ENCODE data around the gene OPN1MW3.
"Not testable (repeated sequence)": the region's sequence is repeated elsewhere in the genome, so short reads cannot be mapped to it uniquely, and the experiment has no call there.

DNA sequence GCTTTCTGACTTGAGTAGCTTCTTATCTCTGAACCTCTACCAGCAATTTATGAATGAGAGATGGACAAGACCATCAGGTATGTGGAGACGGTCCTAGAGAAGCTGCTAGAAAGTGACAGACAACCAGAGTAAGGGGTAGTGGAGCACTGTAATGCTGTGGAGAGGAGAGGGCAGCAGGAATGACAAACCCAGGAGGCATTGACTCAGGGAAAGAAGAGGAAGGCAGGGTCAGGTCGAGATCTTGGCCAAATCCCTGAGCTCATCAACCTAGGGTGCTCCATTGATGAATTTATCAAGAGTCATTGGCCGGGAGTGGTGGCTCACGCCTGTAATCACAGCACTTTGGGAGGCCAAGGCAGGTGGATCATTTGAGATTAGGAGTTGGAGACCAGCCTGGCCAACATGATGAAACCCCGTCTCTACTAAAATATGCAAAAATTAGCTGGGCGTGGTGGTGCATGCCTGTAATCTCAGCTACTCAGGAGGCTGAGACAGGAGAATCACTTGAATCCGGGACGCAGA, 17.3 kb upstream of the OPN1MW3 start:
- not testable (repeated sequence) for TF ChIP-seq POLR2A, CTCF (IDR thresholded peaks at IDR 0.05)

All from stomach (tissue), 4 donors.